GM10248 (cell line): Measurements from ENCODE around the gene TRPV6.

ENCODE experiments used
- CTCF ChIA-PET: fragments of 300-600 bp; sonication (Branson Sonifier 250); formaldehyde crosslinking; extraction: SDS; loops from one replicate; lab custom pipeline; 2021; ENCODE audit warnings: antibody characterized with exemption; lab: Yijun Ruan, JAX
- POLR2A ChIA-PET: fragments of 350-650 bp; sonication (Branson Sonifier 250); formaldehyde crosslinking; extraction: SDS; loops from one replicate; lab custom pipeline; 2020; ENCODE audit warnings: antibody characterized with exemption; lab: Yijun Ruan, JAX
- DNase-seq: peaks from one replicate; pipeline ENCODE4 v3.0.0; 2012; ENCODE audit errors: extremely low spot score
- CTCF ChIP-seq: IDR thresholded peaks from 2 replicates; pipeline ENCODE4 v1.5.1; 2012; ENCODE audit warnings: mild to moderate bottlenecking, low read depth; ENCODE audit errors: extremely low read depth, missing control alignments, control extremely low read depth

TRPV6 gene

DNA sequence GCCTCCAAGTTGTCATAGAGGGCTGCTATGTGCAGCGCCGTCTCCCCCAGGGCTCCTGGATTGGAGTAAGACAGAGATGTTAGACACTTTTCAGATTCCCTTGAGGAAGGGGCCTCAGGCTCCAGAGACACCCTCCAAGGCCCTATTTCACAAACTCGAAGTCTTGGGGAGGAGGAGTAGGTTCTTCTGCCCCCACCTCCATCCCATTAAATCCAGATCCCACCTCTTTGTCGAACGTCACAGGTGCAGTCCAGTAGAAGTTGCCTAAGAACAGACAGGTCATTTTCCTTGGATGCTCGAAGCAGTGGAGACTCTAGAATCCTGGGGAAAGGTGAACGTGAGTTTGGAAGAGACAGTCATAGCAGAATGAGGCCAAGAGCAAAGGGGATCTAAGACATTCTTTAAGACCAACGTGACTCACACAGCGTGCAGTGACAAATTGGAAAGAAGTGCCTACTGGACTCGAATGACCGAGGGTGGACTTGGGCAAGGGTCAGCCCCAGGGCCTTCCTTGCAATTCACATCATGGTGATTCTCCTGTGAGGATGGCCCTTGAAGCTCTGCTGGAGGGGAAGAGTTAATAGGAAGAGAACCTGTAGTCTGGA lies 44.7 kb upstream of the TRPV6 start:
- CTCF ChIA-PET, result no interaction called here
- no peak for DNase-seq
- POLR2A ChIA-PET, result no interaction called here
- TF ChIP-seq CTCF, result no peak

DNA sequence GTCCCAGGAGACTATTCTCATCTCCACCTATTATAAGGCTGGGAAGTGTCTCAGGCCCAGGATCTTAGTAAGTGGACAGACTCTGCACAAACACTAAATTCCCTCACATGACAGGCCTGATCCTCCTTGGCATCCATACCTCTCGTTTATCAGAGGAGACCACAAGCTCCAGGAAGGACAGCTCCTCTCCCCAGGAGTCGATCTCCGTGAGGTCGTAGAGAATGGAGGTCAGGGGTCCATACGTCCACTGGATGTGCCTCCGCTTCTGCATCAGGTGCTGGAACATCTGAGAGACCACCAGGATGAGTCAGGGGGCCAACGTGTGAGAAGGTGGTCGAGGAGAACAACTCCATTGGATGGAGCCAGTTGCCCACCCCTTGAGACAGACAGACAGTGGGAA lies 42.4 kb upstream of the TRPV6 start:
- no peak for TF ChIP-seq CTCF
- DNase-seq, result no peak
- POLR2A ChIA-PET, result no interaction called here
- CTCF ChIA-PET, result interaction anchor here (0.8 kb wide), 1 partner anchor 54 kb away, joined by 3 read pairs; no protein-coding TSS in a partner anchor

DNA sequence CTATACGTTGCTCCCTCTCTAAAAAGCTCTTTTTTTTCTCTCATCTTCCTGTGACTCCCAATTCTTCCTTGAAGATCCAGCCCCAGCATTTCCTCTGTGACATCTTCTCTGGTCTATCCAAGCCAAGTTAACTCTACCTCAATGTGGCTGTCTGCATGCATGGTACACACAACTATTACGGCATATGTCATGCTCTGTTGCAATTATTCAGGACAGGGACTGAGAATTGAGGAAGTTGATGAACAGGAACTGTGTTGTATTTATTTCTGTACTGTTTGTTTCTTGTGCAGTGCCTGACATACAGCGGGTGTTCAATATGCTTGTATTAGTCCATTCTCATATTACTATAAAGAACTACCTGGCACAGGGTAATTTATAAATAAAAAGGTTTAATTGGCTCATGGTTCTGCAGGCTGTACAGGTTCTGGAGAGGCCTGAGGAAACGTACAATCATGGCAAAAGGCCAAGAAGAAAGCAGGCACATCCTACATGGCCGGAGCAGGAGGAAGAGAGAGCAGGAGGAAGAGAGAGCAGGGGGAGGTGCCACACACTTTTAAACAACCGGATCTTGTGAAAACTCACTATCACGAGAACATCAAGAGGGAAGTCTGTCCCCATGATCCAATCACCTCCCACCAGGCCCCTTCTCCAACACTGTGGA lies 41.7 kb upstream of the TRPV6 start:
- TF ChIP-seq CTCF, result no peak
- no peak for DNase-seq
- ChIA-PET POLR2A (no interaction called here), CTCF (no interaction called here)

- CTCF ChIA-PET, result no interaction called here
- POLR2A ChIA-PET, result no interaction called here
- TF ChIP-seq CTCF, result no peak
- no peak for DNase-seq
These were observed 39.9 kb upstream of the TRPV6 start for GRCh38 chr7:142925413-142925812.

- no peak for TF ChIP-seq CTCF
- ChIA-PET CTCF (interaction anchor here (1.6 kb wide), 1 partner anchor 50 kb away, joined by 4 read pairs; no protein-coding TSS in a partner anchor), POLR2A (no interaction called here)
- no peak for DNase-seq
These were observed 37.8 kb upstream of the TRPV6 start for GRCh38 chr7:142923391-142923790.

DNA sequence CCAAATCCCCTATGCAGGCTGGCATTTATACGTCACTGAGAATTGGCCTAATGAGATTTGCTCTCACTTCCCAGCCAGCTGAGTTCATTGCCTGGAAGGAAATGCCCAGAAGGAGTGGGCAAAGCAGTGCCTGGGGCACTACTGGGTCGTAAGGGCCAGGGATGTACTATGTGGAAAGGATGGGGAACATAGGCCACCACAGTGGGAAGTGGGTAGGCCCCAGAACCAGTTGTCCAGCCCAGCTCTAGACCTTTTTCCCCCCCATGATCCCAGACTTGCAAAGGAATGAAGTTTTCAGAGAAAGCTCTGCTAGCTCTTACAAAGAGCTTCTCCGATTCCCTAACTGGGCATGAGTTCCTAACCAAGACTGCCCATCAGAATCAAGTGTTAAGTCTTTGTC lies 34.1 kb upstream of the TRPV6 start:
- CTCF ChIA-PET, result interaction anchor here (1.2 to 1.5 kb wide), 2 partner anchors 24 to 38 kb away, joined by 3 to 4 read pairs; no protein-coding TSS in a partner anchor

More for the DNA sequence above, 34.1 kb upstream of the TRPV6 start:
- POLR2A ChIA-PET, result no interaction called here
- DNase-seq, result no peak
- TF ChIP-seq CTCF, result no peak
